ENCODE measurements around the gene SIX5. TPM values are rescaled to one million over a fixed set of nuclear protein-coding genes. Genes with fewer than 3 reads are reported as not detected.

The SIX5 gene
- polyA plus RNA-seq, 2 of the 4 experiments (the other 2 are of a cell fraction): 8.9 to 24.7 TPM

- TF ChIP-seq MAX (IDR thresholded peaks at IDR 0.05): peak; percentile 53
- TF ChIP-seq FOXS1 (CRISPR knock-in tag; IDR thresholded peaks at IDR 0.05): no peak
- TF ChIP-seq E2F6 (IDR thresholded peaks at IDR 0.05; ENCODE audit: borderline replicate concordance, low read depth): 0 out of 2 replicates have a peak, but pooled peaks have one; percentile 56
- TF ChIP-seq HDAC2 (IDR thresholded peaks at IDR 0.05): no peak
- TF ChIP-seq ZSCAN20 (CRISPR knock-in tag; IDR thresholded peaks at IDR 0.05): no peak
- no peak for TF ChIP-seq NR3C1 (IDR thresholded peaks at IDR 0.05)
- peak; percentile 45 to 49; a peak in 4 of 5 replicates for TF ChIP-seq RAD21 (conservative IDR thresholded peaks at IDR 0.05 in 1 of 2, IDR thresholded peaks at IDR 0.05 in 1 of 2)
These were observed 10.4 kb upstream of the SIX5 start (continued) for GRCh38 chr19:45779231-45780145.

GRCh38 chr19:45778010-45778661 lies 9.1 kb upstream of the SIX5 start:
- POLR2A ChIA-PET: interaction anchor here (1.4 kb wide), 1 partner anchor 9 kb away, joined by 6 read pairs; the partner anchor contains the start of gene SIX5
- WGBS (ENCODE audit: missing lambda C conversion rate): 94% methylated on average over 28 of the region's 28 CpGs
- no peak for FAIRE-seq
- DNase-seq (ENCODE audit: low read depth in 1 of 2, low spot score in 1 of 2): no peak
- no peak overlapping the region for H3K4me3 ChIP-seq
- TF ChIP-seq MYC (IDR thresholded peaks at IDR 0.05; ENCODE audit: borderline replicate concordance, low read length) (no peak), PHF8 (IDR thresholded peaks at IDR 0.05; ENCODE audit: borderline replicate concordance, low read depth) (no peak), EP300 (IDR thresholded peaks at IDR 0.05) (no peak), FOXS1 (CRISPR knock-in tag; IDR thresholded peaks at IDR 0.05) (no peak), E2F6 (IDR thresholded peaks at IDR 0.05; ENCODE audit: borderline replicate concordance, low read depth) (no peak), CBX8 (IDR thresholded peaks at IDR 0.05) (no peak), HOXB13 (CRISPR knock-in tag; IDR thresholded peaks at IDR 0.05; ENCODE audit: low read depth) (no peak), FOSL2 (IDR thresholded peaks at IDR 0.05) (no peak), FOSL2 (CRISPR knock-in tag; IDR thresholded peaks at IDR 0.05) (no peak), HDAC2 (IDR thresholded peaks at IDR 0.05) (no peak), MAZ (IDR thresholded peaks at IDR 0.05; ENCODE audit: borderline replicate concordance, low read depth, low read length) (no peak), CEBPB (IDR thresholded peaks at IDR 0.05) (no peak), ZC3H11A (IDR thresholded peaks at IDR 0.05) (no peak), BHLHE40 (IDR thresholded peaks at IDR 0.05; ENCODE audit: low read depth, low read length) (no peak)
- peaks cover 42% of the 10 kb centered on the region for H3K4me1 ChIP-seq
- no peak overlapping the region; the same call in 2 of the 3 replicates for H3K4me2 ChIP-seq
- no peak for ATAC-seq
- H3K27ac ChIP-seq: no peak overlapping the region
- CTCF ChIA-PET: interaction anchor here (1.5 to 74.3 kb wide), 4 partner anchors 7 to 74 kb away, joined by 3 to 2204 read pairs (median 1104); partner anchors contain the start of genes DMPK, DMWD, RSPH6A and SIX5
- H3K9me3 ChIP-seq: no peaks in the 10 kb centered on the region

- FAIRE-seq (no peak), ATAC-seq (no peak), DNase-seq (ENCODE audit: low read depth in 1 of 2, low spot score in 1 of 2) (no peak)
- CTCF ChIA-PET: interaction anchor here (1.5 to 74.3 kb wide), 4 partner anchors 7 to 84 kb away, joined by 3 to 2204 read pairs (median 1104); partner anchors contain the start of genes DMPK, DMWD, RSPH6A and SIX5
- POLR2A ChIA-PET: interaction anchor here (1.4 kb wide), 1 partner anchor 8 kb away, joined by 6 read pairs; the partner anchor contains the start of gene SIX5
- 95% methylated on average over 34 of the region's 34 CpGs for WGBS (ENCODE audit: missing lambda C conversion rate)
- Histone ChIP-seq H3K4me3 (no peak overlapping the region), H3K9me3 (no peaks in the 10 kb centered on the region), H3K4me2 (no peak overlapping the region), H3K27ac (no peak overlapping the region), H3K4me1 (peaks cover 35% of the 10 kb centered on the region)
- TF ChIP-seq KDM1A (IDR thresholded peaks at IDR 0.05; ENCODE audit: low read depth): no peak
- no peak for TF ChIP-seq KDM5A (IDR thresholded peaks at IDR 0.05)
- TF ChIP-seq E2F6 (IDR thresholded peaks at IDR 0.05; ENCODE audit: borderline replicate concordance, low read depth): no peak
- TF ChIP-seq CHD2 (IDR thresholded peaks at IDR 0.05; ENCODE audit: low read length, partially characterized antibody): no peak
- no peak for TF ChIP-seq POLR2AphosphoS2 (conservative IDR thresholded peaks at IDR 0.05; ENCODE audit: low read length)
- no peak for TF ChIP-seq TFCP2L1 (CRISPR knock-in tag; IDR thresholded peaks at IDR 0.05)
- no peak for TF ChIP-seq ATOH8 (CRISPR knock-in tag; IDR thresholded peaks at IDR 0.05; ENCODE audit: low read depth)
- TF ChIP-seq MAZ (IDR thresholded peaks at IDR 0.05; ENCODE audit: borderline replicate concordance, low read depth, low read length): no peak
- TF ChIP-seq RCOR1 (IDR thresholded peaks at IDR 0.05; ENCODE audit: low read depth, low read length): no peak
- no peak for TF ChIP-seq RAD21 (conservative IDR thresholded peaks at IDR 0.05 in 1 of 2, IDR thresholded peaks at IDR 0.05 in 1 of 2)
- TF ChIP-seq PHF8 (IDR thresholded peaks at IDR 0.05; ENCODE audit: borderline replicate concordance, low read depth): no peak
- TF ChIP-seq MAX (IDR thresholded peaks at IDR 0.05): no peak
- TF ChIP-seq HOXB13 (CRISPR knock-in tag; IDR thresholded peaks at IDR 0.05; ENCODE audit: low read depth): no peak
These were observed 8.4 kb upstream of the SIX5 start for GRCh38 chr19:45777395-45777961.

All from A549 (cell line).